ENCODE measurements around the gene METTL26. TPM values are rescaled to one million over a fixed set of nuclear protein-coding genes. Genes with fewer than 3 reads are reported as not detected.

The METTL26 gene
- total RNA-seq, 1 donor from 2014 or later: 48.7 TPM

DNA sequence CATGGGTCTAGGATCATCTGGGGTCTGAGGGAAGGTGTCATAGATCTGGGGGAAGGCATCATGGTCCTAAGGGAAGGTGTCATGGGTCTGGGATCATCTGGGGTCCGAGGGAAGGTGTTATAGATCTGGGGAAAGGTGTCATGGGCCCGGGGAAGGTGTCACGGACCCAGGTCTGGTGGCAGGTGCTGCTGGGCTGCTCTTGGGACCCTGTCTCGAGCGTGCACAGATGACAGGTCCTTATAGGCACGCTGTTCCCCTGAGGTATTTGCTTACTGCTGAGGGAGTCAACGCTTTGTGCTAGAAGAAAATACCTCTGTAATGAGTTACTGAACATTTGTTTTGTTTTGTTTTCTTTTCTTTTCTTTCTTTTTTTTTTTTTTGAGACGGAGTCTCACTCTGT lies 44.9 kb downstream of the METTL26 start:
- Mint-ChIP-seq H3K27me3 (no peaks in the 10 kb centered on the region), H3K9me3 (no peaks in the 10 kb centered on the region), H3K36me3 (ENCODE audit: low read depth) (peaks cover 9% of the 10 kb centered on the region), H3K27ac (no peak overlapping the region), H3K4me1 (peaks cover 42% of the 10 kb centered on the region), H3K4me3 (peak overlapping the region; percentile 80)
- ATAC-seq (ENCODE audit: low read depth) (no peak), DNase-seq (no peak)
- intact Hi-C loops (cut with micrococcal nuclease): no loop called here
- CTCF ChIA-PET: no interaction called here
- POLR2A ChIA-PET: no interaction called here
- TF ChIP-seq CTCF (IDR thresholded peaks at IDR 0.05): no peak

DNA sequence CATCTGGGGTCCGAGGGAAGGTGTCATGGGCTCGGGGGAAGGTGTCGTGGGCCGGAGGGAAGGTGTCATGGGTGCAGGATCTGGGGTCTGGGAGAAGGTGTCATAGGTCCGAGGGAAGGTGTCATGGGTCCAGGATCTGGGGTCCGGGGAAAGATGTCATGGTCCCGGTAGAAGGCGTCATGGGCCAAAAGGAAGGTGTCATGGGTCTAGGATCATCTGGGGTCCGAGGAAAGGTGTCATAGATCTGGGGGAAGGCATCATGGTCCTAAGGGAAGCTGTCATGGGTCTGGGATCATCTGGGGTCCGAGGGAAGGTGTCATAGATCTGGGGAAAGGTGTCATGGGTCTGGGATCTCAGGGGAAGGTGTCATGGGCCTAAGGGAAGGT lies 45.3 kb downstream of the METTL26 start:
- ATAC-seq (ENCODE audit: low read depth) (no peak), DNase-seq (no peak)
- peaks cover 7% of the 10 kb centered on the region for H3K36me3 Mint-ChIP-seq (ENCODE audit: low read depth)
- no peak for TF ChIP-seq CTCF (IDR thresholded peaks at IDR 0.05)
- H3K27me3 Mint-ChIP-seq: no peaks in the 10 kb centered on the region
- intact Hi-C loops (cut with micrococcal nuclease): no loop called here
- ChIA-PET CTCF (no interaction called here), POLR2A (interaction anchor here (0.6 kb wide), 1 partner anchor 59 kb away, joined by 3 read pairs; the partner anchor contains the start of gene WDR90)
- peak overlapping the region; percentile 80 for H3K4me3 Mint-ChIP-seq
- peaks cover 42% of the 10 kb centered on the region for H3K4me1 Mint-ChIP-seq
- no peak overlapping the region for H3K27ac Mint-ChIP-seq
- H3K9me3 Mint-ChIP-seq: no peaks in the 10 kb centered on the region

GRCh38 chr16:590188-590814 lies 45.8 kb downstream of the METTL26 start:
- Mint-ChIP-seq H3K27ac (no peak overlapping the region), H3K4me1 (peaks cover 42% of the 10 kb centered on the region), H3K9me3 (no peaks in the 10 kb centered on the region), H3K36me3 (ENCODE audit: low read depth) (peaks cover 7% of the 10 kb centered on the region), H3K27me3 (no peaks in the 10 kb centered on the region), H3K4me3 (peak overlapping the region; percentile 80)
- no peak for ATAC-seq (ENCODE audit: low read depth)
- no peak for DNase-seq
- ChIA-PET CTCF (no interaction called here), POLR2A (interaction anchor here (0.6 kb wide), 1 partner anchor 59 kb away, joined by 3 read pairs; the partner anchor contains the start of gene WDR90)
- intact Hi-C loops (cut with micrococcal nuclease): no loop called here
- no peak for TF ChIP-seq CTCF (IDR thresholded peaks at IDR 0.05)

DNA sequence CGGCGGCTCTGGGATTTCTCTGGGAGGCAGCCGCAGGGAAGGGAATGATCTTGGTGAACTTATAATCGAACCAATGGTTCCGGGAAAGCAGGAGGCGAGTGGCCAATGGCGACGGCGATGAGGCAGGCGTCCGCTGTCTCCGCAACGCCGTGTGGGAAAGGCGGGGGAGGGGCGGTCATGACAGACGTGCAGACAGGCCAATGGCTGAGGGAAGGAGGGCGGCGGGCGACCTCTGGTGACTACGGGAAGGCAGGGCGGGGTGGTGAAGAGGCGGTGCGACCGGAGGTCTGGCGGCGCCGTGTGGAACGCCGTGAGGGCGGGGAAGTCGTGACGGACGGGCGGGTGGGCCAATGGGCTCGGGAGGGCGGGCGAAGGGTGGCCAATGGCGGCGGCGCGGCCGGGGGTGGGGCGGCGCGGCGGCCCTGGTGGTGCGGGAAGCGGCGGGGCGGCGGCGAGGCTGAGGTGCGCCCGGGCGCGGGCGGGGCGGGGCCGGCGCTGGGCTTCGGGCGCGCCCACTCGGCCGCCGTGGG lies 46.4 kb downstream of the METTL26 start, which contains the start of gene RAB40C:
RAB40C (plus strand) TSS at position 409 of the 530 bp plus-strand sequence. CDS start 226 bp downstream, outside the sequence.
- intact Hi-C loops (cut with micrococcal nuclease): loop anchor here (1.0 to 5.0 kb wide), 7 partner anchors 47 to 237 kb away; partner anchors contain the start of genes AXIN1, CAPN15, CIAO3 and DECR2
- peak; percentile 96 for DNase-seq
- peaks cover 7% of the 10 kb centered on the region for H3K36me3 Mint-ChIP-seq (ENCODE audit: low read depth)
- ChIA-PET CTCF (no interaction called here), POLR2A (no interaction called here)
- TF ChIP-seq CTCF (IDR thresholded peaks at IDR 0.05): no peak
- no peaks in the 10 kb centered on the region for H3K9me3 Mint-ChIP-seq
- no peaks in the 10 kb centered on the region for H3K27me3 Mint-ChIP-seq
- H3K27ac Mint-ChIP-seq: peak within 1 kb of the TSS; percentile 100
- H3K4me1 Mint-ChIP-seq: peaks cover 42% of the 10 kb centered on the region
- ATAC-seq (ENCODE audit: low read depth): peak; percentile 86
- H3K4me3 Mint-ChIP-seq: peak within 1 kb of the TSS; percentile 99
